GM12878 (cell line): ENCODE results near the gene ASNSD1.

Source experiments
- POLR2A ChIP-seq: IDR thresholded peaks from 2 replicates; pipeline ENCODE4 v1.6.1; 2011; ENCODE audit warnings: low read depth, mild to moderate bottlenecking, low read length
- POLR2AphosphoS5 ChIP-seq: IDR thresholded peaks from 2 replicates; pipeline ENCODE4 v1.6.1; 2011; ENCODE audit warnings: mild to moderate bottlenecking, low read length, inconsistent platforms

DNA sequence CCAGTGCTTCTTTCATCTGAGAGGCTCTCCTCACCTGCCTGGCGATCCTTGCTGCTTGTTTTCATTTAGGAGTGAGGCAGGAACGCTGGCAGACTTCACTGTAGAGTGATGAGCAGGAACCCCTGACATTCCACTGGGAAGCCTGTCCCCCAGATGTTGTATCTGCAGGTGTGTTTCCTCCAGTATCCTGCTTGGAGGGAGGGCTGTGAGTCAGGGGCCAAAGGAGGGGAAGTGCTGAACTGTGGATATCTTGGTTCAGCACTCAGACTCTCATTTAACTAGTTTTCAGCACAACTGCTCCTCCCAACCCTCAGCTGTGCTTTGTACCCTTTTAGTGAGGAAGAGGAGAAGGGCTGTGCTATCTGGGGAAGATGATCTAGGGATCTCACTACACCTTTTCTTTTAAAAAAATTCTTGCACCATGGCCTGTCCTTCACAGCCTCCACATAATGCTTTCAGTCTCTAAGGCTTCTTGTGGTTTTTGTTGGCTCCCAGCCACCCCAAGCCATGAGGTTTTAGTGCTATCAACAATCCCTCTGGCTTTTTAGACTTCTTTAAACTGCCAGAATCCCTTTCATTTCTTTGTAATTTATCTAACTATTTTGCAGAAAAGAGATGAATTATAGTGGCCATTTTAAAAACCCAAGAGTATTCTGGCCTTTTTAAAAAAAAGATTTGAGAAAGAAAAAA is 24.4 kb downstream of the ASNSD1 start:
- TF ChIP-seq POLR2AphosphoS5 (no peak), POLR2A (no peak)
